SK-N-MC (cell line): Measurements from ENCODE around the gene RASA4B.

Source experiments
- EZH2 ChIP-seq: fragments of 200-600 bp; sonication (generic); IDR thresholded peaks from one replicate; pipeline ENCODE4 v1.6.1; 2017; ENCODE audit warnings: antibody characterized with exemption
- POLR2AphosphoS5 ChIP-seq: IDR thresholded peaks from 2 replicates; pipeline ENCODE4 v1.6.1; 2012; ENCODE audit warnings: mild to moderate bottlenecking, low read depth, low read length, borderline replicate concordance

GRCh38 chr7:102454468-102454867 lies 63.1 kb downstream of the RASA4B start:
- no peak for TF ChIP-seq EZH2
- no peak for TF ChIP-seq POLR2AphosphoS5
